OCI-M2 (cell line): ENCODE results near the gene TOP2B.

Experiments
- DNase-seq: peaks from one replicate; lab custom pipeline; 2025; ENCODE audit not compliant: unreplicated experiment; lab: John Stamatoyannopoulos, UW

Gene TOP2B

DNA sequence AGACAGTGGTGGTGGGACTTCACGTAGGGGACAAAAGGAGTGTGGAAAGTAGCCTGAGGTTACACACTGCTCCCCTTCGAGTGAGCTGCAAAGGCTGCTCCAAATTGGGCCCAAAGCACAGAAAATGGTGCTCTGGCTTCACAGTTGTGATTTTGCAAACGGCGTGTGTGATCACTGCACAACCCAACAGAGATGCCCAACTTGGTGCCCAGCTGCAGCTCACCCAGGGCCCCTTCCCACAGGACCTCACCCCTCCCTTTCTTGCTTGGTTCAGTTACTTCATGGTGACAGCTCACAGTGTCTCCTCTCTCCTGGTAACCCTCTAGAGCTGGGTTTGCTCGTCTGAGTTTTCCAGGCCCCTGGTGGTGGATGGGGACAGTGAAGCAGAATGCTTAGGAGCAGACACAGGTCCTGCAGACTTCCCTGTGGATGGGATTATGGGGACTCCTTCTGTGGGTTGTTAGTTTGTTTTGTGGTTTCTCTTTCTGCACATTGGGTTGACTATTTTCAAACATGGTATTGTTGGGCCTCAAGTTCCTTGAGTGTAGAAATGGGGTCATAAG, 98.3 kb downstream of the TOP2B start:
- DNase-seq: no peak

DNA sequence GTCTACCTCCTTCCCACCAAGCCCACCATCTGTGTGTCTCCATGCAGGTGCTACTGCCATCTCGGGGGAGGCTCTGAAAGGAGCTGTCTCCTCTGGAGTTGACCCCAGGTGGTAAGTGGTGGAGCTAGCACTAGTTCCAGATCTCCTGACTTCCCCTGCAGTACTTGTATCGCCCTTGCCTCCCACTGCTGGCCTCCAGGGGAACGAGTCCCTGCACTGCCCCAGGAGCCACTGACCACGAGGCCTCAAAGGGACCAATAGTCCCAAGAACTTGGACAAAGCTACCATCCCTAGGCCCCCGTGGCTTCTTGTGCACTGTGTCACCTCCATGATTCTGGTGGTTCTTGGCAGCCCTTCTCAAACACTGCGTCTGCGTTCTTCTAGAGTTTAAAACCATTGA, 98.9 kb downstream of the TOP2B start:
- no peak for DNase-seq

DNA sequence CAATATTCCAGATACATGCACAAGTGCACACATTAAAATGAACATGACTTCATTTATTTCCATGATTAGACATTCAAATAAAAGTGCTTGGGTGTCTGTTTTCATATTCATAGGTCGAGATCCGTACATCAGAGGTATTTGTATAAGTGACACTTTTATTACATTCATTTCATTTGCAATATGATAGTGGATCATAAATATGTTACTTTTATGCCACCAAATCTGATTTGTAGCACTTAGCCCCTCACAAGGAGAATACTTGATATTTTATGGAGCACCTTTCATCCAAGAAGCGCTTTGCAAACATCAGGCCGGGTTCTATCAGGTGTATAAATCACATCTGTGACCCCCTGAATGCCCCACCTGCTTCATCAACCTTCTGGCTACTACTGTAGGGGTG, 100.6 kb downstream of the TOP2B start:
- no peak for DNase-seq

DNA sequence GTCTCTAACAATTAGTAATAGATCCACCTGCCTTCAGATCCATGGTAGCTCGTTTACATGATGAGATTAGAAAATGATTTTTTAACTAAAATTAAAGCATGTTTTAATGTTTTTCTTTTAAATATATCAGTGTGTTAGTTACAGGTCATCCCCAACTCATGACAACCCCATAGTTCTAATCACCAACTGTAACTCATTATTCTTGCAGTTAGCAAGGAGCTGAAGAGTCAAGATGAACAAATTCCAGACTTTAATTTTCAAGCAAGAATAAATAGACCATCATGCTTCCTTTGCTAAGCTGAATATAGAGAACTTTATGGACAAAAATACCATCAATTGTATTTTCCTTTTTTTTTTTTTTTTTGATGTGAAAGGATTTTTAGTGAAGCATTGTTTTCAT, 101.1 kb downstream of the TOP2B start:
- no peak for DNase-seq

DNA sequence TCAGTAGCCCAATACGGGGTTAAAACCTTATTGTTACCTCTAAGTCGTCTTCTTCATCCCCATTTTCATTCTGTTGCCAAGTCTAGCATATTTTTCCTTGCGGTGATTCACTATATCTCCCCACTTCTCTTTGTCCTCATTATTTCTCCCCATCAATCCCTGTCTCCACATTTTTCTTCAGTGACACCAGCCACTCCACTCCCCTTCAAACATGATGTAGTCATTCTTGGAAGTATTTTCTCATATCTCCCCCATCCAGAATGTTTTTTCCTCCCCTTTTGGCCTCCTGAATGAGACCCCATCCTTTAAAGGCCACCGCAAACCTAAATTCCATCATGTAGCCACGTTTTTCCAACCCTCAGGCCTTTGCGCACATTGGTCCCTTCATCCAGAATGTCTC, 105.9 kb downstream of the TOP2B start:
- no peak for DNase-seq

DNA sequence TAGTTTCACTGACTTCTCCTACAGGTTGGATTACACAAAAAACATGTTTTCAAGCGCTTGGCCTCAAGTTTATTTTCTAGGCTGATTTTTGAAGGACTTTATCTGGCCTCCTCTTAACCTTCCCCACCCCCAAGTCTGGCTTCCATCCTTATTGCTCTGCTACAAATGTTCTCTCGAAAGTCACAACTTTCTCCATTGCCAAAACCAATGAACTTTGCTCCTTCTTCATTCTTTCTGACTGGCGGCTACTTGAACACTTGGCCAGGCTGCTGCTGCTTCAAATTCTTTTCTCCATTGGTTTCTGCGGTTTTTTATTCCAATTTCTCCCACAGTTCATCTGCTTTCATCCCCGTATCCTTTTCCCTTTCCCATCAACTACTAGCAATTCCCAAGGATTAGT, 106.6 kb downstream of the TOP2B start:
- no peak for DNase-seq

DNA sequence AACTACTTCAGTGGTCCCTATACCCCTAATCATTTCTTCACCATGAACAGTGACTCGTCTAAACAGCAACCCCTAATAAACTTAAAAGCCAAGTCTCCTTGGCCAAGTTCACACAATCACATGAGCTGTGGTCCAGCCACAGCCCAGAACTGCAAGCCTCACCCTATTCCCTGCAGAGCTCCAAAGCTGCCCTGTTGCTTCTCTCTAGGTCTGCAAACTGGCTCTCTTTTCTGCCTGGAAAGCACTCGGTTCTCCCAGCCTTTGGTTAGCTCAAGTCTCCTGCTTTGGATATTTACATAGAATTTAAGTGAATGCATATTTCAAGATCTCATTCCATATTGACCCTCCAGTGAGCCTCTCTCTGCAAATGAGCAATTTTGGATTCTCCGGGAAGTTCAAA, 107.0 kb downstream of the TOP2B start:
- DNase-seq: no peak

DNA sequence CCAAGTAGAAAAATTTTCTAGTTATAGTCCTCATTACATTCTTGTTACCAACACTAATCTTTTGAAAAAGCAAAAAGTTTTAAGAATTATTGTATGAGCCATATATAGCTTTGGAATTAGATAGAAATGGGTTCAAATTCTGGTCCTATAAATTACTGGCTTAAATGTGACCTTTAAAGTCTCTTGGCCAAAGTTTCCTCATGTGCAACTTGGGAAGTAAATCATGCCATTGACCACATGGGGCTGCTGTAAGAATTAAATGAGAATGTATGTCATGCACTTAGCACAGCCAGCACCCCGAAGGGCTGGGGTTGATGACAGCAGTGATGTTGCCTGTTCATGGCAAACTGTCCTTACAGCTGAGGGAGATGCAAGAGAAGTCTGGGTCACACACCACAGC, 108.3 kb downstream of the TOP2B start:
- DNase-seq: no peak

DNA sequence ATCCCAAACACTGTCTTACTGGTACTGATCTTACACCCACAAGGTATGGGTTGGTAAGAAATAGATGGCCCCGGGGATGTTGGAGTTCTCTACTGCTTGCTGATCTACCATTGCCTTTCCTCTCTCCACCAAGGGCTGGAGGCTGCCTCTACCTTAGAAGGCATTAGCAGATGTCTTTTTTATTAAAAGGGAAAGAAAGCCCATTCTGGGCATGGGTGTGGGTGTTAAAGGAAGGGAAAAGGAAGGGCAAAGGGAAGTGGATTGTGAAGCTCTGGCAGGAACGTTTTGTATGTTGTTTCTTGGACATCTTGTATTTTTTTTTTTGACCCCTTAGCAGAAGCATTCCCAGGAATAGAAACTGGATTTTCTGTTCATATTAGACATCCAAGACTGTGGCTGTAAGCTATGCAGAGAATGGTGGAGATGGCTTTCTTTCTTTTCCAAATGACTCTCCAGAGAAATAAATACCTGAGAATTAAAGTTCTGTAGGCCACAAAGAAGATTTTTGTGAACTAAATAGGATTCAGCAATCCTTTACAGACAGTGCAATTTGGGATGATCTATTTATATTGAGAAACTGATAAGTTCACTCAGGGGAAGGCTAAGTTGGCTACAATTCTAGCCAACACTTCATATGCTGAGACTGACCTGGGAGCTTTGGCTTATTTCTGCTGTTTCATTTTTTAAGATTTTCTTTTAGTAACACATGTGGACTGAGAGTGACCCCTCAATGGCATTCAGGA, 108.8 kb downstream of the TOP2B start:
- DNase-seq: no peak

DNA sequence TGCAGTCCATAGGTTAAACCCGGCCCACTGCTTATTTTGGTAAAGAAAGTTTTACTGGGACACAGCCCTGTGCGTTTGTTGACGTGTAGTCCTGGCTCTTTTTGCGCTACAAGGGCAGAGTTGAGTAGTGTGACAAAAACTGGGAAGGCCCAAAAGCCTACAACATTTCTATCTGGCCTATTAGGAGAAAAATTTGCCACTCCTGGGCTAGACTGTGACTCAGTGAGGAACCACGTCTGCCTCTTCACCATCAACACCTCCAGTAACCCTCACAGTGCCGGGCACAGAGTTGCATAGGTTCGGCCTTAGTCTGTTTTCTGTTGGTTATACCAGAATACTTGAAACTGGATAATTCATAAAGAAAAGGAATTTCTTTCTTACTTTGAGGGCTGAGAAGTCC, 110.3 kb downstream of the TOP2B start:
- DNase-seq: no peak

DNA sequence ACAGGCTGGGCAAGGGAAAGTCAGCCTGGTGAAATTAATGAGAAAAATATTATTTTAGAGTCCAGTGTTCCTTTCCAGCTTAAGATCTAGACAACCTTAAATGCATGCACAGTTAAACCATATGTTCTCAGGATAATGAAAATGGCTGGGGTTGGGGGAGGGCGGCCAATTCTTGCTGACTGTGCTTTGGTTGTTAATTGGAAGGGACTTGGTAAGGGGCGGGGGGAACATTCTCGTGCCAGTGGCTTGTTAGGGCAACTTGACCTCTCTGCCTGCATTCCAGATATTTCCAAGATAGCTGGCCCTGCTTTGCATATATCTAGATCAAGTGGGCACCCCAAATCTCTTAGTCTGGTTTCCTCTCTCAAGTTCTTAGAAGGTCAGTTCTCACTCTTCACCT, 112.5 kb downstream of the TOP2B start:
- DNase-seq: no peak

DNA sequence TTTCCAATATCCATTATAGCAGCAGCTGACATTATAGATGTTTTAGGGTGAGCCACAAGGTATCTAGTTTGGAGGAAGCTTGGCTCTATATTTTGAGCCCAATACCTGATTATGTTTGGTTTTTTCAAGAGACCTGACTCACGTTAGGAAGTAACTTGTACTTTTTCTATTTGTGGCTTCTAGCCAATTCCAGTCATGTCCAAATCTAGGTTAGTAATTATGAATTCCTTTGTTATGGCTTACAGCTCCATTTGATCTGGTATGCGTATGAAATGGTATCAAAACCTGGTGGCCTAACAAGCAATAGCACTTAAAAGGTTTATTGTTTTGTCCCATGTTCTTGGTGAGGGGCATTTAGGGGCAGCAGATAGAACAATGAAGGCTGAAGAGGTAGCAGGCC, 115.9 kb downstream of the TOP2B start:
- no peak for DNase-seq

DNA sequence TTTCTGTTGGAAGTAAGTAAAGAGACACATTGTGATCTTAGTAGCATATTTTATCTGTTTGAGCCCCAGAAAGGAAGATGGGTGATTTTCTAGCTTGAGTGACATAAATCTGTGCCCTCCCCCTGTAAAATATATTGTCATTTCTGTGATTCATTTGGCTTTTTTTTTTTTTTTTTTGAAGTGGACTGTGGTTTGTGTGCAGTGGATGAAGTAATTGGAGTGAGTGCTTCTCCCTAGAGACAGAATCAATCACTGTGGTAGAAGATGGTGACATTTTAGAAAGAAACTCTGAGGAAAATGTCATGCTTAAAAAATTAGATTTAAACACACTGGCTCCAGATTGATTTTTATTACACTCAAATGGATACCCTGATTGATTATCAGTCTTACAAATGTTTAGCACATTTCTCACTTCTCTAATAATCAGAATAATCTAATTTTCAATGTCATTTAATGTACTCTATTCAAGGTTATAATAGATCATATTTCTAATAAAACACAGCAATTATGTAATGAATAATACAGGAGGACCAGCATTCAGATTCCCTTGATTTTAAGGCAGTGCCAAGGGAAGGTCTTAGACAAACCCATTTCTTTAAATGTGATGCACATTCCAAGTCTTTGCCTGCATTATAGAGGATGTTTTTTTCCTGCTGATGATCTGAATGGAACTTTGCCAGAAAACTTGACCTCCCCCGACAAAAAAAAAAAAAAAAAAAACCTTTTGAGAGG, 116.6 kb downstream of the TOP2B start:
- DNase-seq: no peak
